HepG2 (cell line): ENCODE data around the gene STEAP1B.

Experiments
- PCBP1 ChIP-seq: fragments of 200-400 bp; formaldehyde crosslinking; IDR thresholded peaks from 2 replicates; pipeline ENCODE4 v1.6.1; 2017; ENCODE audit warnings: mild to moderate bottlenecking, low read depth, low read length, borderline replicate concordance
- TF ChIP-seq, protein P1 (sequence below): sonication (generic); formaldehyde crosslinking; IDR thresholded peaks from 2 replicates; pipeline ENCODE4 v1.4.0; 2020; ENCODE audit warnings: mild to moderate bottlenecking, missing genetic modification reagents
- TF ChIP-seq, protein P2 (sequence below): sonication (generic); formaldehyde crosslinking; IDR thresholded peaks from 2 replicates; pipeline ENCODE4 v1.5.0; 2020; ENCODE audit warnings: missing genetic modification reagents

- no peak for TF ChIP-seq PCBP1
- TF ChIP-seq, protein P1, sequence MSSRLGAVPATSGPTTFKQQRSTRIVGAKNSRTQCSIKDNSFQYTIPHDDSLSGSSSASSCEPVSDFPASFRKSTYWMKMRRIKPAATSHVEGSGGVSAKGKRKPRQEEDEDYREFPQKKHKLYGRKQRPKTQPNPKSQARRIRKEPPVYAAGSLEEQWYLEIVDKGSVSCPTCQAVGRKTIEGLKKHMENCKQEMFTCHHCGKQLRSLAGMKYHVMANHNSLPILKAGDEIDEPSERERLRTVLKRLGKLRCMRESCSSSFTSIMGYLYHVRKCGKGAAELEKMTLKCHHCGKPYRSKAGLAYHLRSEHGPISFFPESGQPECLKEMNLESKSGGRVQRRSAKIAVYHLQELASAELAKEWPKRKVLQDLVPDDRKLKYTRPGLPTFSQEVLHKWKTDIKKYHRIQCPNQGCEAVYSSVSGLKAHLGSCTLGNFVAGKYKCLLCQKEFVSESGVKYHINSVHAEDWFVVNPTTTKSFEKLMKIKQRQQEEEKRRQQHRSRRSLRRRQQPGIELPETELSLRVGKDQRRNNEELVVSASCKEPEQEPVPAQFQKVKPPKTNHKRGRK (CRISPR knock-in tag), result no peak
- TF ChIP-seq, protein P2, sequence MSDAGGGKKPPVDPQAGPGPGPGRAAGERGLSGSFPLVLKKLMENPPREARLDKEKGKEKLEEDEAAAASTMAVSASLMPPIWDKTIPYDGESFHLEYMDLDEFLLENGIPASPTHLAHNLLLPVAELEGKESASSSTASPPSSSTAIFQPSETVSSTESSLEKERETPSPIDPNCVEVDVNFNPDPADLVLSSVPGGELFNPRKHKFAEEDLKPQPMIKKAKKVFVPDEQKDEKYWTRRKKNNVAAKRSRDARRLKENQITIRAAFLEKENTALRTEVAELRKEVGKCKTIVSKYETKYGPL (CRISPR knock-in tag), result no peak
These were observed 67.7 kb downstream of the STEAP1B start for GRCh38 chr7:22432203-22432718.
